ENCODE data around the gene CD86.

The CD86 gene

GRCh38 chr3:122092460-122093165 is 37.5 kb downstream of the CD86 start:
- peak; percentile 69 for DNase-seq

- no peak for DNase-seq
Measured at GRCh38 chr3:122094125-122094524, 39.0 kb downstream of the CD86 start.

GRCh38 chr3:122094693-122095092 is 39.5 kb downstream of the CD86 start:
- no peak for DNase-seq

GRCh38 chr3:122097141-122097540 is 42.0 kb downstream of the CD86 start:
- no peak for DNase-seq

GRCh38 chr3:122098611-122099010 is 43.4 kb downstream of the CD86 start:
- no peak for DNase-seq

GRCh38 chr3:122099255-122099654 is 44.1 kb downstream of the CD86 start:
- no peak for DNase-seq

- DNase-seq, result no peak
Measured at GRCh38 chr3:122100083-122100482, 44.9 kb downstream of the CD86 start.

- peak; percentile 47 for DNase-seq
Measured at GRCh38 chr3:122100591-122101463, 45.7 kb downstream of the CD86 start.

- no peak for DNase-seq
Measured at GRCh38 chr3:122101646-122102045, 46.5 kb downstream of the CD86 start.

- DNase-seq, result peak; percentile 52
Measured at GRCh38 chr3:122102191-122102935, 47.2 kb downstream of the CD86 start.

GRCh38 chr3:122103821-122104514 is 48.8 kb downstream of the CD86 start:
- DNase-seq, result no peak

GRCh38 chr3:122104515-122105194 is 49.5 kb downstream of the CD86 start:
- DNase-seq, result no peak

- DNase-seq, result no peak
Measured at GRCh38 chr3:122105626-122106025, 50.5 kb downstream of the CD86 start.

- no peak for DNase-seq
Measured at GRCh38 chr3:122107171-122107570, 52.0 kb downstream of the CD86 start.

GRCh38 chr3:122111974-122112373 is 56.8 kb downstream of the CD86 start:
- no peak for DNase-seq

GRCh38 chr3:122112754-122113153 is 57.6 kb downstream of the CD86 start:
- DNase-seq, result no peak

GRCh38 chr3:122123850-122124249 is 68.7 kb downstream of the CD86 start:
- peak; percentile 22 for DNase-seq

GRCh38 chr3:122132949-122133540 is 77.9 kb downstream of the CD86 start:
- no peak for DNase-seq

- peak; percentile 71 for DNase-seq
Measured at GRCh38 chr3:122146466-122146865, 91.3 kb downstream of the CD86 start.

GRCh38 chr3:122148941-122149627 is 93.9 kb downstream of the CD86 start:
- DNase-seq, result no peak

GRCh38 chr3:122151480-122151879 is 96.3 kb downstream of the CD86 start:
- no peak for DNase-seq

All from activated naive CD4-positive, alpha-beta T cell treated with Interleukin-2 at 50 U/mL for 16 hours (primary cell).